HG03575 (cell line): ENCODE data around the gene PTH2.
A peak's percentile ranks its signal among the peaks of the same experiment; 100 is the strongest.
"Not testable (repeated sequence)": the region's sequence is repeated elsewhere in the genome, so short reads cannot be mapped to it uniquely, and the experiment has no call there.

Source experiments
- ATAC-seq: cut with Tn5 transposase; IDR thresholded peaks from one replicate; pipeline ENCODE4 v1.9.1; 2021; ENCODE audit not compliant: unreplicated experiment, insufficient number of reproducible peaks, low FRiP score; ENCODE audit errors: extremely low read depth

The PTH2 gene, protein sequence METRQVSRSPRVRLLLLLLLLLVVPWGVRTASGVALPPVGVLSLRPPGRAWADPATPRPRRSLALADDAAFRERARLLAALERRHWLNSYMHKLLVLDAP

DNA sequence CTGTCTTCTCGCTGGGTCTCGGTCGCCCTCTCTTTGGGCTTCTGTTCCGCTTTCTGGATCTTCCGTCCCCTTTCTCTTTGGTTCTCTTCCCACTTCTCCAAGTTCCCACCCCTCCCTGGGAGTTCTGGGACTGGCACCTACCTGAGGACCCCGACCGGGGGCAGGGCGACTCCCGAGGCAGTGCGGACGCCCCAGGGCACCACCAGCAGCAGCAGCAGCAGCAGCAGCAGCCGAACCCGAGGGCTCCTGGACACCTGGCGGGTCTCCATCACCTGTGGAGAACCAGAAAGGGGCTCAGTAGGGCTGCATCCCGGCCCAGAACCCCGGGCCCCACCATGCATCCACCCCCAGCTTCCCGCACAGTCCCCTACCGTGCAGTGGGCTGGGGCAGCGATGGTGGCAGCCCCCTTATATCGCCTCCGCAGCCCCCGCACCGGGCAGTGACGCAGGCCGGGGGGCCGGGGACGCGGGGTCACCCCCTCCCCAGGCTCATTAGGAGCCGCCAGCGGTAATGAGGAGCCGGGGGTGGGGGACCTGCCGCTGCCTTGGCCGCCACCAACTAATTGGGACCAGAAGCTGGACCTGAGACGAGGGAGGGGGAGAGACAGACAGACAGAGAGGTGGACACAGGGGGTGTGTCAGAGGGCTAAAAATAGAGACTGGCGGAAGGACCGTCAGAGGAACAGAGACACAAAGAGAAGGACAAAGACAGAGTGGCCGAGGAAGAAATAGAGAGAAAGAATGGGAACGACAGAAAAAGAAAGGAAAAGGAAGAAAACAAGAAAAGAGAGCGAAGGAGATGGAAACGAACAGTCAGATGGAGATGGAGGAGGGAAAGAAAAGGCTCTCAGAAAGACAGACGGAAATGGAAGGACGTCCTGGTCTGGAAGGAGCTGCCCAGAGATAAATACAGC lies at the start of gene PTH2:
Gene PTH2, minus strand, starts transcription at position 371 of the 914 bp plus-strand sequence. Its CDS starts 102 bp downstream, at position 269.
- ATAC-seq = no peak

GRCh38 chr19:49472936-49473335 lies 49.7 kb upstream of the PTH2 start:
- ATAC-seq = no peak

DNA sequence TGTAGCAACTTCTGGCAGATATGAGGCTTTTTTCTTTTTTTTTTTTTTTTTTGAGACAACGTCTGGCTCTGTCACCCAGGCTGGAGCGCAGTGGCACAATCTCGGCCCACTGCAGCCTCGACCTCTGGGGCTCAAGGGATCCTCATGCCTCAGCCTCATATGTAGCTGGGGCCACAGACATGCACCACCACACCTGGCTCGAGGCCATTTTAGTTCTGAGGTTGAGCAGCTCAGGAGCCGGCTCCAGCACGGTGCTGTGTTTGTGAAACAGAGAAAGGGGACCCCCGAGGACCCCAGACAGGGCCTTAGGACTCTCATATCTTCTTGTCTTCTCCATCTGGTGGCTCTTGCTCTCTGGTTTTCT lies 47.4 kb upstream of the PTH2 start:
- no peak for ATAC-seq

- no peak for ATAC-seq
Observed at GRCh38 chr19:49469828-49470614, 46.8 kb upstream of the PTH2 start.

DNA sequence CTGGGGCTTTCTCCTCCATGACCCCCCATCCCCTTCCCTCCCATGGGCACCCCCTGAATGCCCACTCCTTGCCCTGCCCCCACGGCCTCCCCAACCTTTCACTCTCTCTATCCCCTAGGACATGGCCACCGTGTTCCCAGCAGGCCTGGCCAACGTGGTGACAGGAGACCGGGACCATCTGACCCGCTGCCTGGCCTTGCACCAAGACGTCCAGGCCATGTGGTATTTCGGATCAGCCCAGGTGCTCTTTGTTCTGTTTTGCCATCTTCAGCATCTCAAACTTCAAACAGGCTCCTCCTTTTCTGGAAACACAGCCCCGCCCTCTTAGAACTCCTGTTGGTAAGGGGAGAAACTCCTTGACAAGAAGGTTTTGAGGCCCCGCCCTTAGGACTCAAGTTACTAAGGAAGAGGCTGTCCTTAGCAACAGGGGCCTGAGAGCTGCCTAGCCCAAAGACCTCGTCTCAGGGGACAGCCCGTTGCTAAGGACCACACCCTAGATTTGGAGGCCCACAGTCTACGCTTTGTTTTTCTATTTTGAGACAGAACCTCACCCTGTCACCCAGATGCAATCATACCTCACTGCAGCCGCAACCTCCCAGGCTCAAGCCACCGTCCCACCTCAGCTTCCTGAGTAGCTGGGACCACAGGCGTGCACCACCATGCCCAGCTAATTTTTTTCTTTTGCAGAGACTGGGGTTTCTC lies 45.7 kb upstream of the PTH2 start:
- no peak for ATAC-seq

DNA sequence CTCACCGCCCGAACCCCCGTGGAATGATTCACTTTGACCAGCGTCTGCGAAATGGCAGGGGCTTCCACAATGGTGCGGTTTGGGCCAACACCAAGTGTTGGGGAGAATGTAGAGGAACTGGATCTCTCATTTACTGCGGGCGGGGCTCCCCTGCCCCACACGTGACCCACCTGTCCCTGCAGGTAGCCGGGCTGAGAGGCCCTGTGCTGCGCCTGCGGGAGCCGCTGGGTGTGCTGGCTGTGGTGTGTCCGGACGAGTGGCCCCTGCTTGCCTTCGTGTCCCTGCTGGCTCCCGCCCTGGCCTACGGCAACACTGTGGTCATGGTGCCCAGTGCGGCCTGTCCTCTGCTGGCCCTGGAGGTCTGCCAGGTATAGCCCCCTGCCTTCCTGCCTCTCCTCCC lies 45.0 kb upstream of the PTH2 start:
- no peak for ATAC-seq

- no peak for ATAC-seq
Observed at GRCh38 chr19:49465371-49465770, 42.1 kb upstream of the PTH2 start.

- ATAC-seq = no peak
Observed at GRCh38 chr19:49463960-49464740, 40.9 kb upstream of the PTH2 start.

DNA sequence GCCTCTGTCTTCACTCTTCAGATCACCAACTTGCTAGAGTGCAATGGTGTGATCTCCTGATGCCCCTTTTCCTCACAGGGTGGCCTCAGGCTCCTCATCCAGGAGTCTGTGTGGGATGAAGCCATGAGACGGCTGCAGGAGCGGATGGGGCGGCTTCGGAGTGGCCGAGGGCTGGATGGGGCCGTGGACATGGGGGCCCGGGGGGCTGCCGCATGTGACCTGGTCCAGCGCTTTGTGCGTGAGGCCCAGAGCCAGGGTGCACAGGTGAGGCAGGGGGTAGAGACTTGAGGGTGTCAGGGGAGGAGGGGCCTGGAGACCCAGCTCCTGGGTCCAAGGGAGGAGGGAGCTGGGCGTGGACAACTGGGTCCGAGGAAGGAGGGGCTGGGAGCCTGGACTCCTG lies 39.3 kb upstream of the PTH2 start:
- no peak for ATAC-seq

GRCh38 chr19:49461656-49462055 lies 38.4 kb upstream of the PTH2 start:
- ATAC-seq = no peak

DNA sequence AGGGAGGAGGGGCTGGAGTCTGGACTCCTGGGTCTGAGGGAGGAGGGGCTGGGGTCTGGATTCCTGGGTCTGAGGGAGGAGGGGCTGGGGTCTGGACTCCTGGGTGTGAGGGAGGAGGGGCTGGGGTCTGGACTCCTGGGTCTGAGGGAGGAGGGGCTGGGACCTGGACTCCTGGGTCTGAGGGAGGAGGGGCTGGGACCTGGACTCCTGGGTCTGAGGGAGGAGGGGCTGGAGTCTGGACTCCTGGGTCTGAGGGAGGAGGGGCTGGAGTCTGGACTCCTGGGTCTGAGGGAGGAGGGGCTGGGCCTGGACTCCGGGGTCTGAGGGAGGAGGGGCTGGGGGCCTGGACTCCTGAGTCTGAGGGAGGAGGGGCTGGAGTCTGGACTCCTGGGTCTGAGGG lies 37.9 kb upstream of the PTH2 start:
- not testable (repeated sequence) for ATAC-seq

GRCh38 chr19:49459388-49459787 lies 36.1 kb upstream of the PTH2 start:
- ATAC-seq = no peak

- ATAC-seq = no peak
Observed at GRCh38 chr19:49458567-49458903, 35.3 kb upstream of the PTH2 start.

DNA sequence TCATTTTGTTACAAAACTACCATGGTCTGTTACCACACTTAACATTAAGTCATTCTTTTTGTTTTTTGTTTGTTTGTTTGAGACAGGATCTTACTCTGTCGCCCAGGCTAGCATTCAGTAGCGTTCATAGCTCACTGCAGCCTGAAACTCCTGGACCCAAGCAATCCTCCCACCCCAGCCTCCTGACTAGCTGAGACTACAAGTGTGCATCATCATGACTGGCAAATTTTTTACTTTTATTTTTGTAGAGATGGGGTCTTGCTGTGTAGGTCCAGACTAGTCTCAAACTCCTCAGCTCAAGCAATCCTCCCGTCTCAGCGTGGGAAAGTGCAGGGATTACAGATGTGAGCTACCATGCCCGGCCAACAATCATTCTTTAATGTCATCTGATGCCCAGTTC lies 33.1 kb upstream of the PTH2 start:
- no peak for ATAC-seq

DNA sequence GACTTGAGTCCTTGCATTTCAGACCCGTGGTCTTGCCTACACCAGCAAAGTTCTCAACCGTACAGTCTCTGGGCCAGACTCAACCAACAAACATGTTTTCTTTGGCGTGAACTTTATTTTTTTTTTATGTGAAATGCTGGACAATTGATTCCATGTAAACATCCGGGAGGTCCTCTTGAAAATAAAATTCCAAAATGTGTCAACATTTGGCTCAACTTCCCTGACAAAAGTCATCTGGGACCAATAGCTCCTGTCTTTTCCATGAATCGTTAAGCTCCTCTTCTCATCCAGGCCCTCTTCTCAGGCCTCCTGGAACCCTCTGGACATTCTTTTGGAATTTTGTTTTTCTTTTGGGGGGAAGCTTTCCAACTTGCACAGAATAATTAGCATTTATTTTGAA lies 32.5 kb upstream of the PTH2 start:
- ATAC-seq = no peak

DNA sequence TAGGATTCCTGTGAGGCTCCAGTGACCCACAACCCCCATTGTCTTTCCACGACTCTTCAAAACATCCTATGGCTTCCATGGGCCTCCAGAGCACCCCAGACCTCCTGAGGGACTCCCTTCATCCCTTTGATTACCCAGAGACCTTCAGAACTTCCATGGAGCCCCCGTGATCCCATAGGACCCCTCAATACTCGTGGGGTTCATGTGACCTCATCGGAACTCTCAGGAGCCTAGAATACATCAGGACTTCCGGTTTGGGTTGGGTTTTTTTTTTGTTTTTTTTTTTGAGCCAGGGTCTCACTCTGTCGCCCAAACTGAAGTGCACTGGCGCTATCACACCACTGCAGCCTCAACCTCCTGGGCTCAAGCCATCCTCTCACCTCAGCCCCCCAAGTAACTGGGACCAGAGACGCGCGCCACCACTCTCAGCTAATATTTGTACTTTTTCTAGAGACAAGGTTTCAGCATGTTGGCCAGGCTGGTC lies 30.6 kb upstream of the PTH2 start:
- ATAC-seq = no peak

DNA sequence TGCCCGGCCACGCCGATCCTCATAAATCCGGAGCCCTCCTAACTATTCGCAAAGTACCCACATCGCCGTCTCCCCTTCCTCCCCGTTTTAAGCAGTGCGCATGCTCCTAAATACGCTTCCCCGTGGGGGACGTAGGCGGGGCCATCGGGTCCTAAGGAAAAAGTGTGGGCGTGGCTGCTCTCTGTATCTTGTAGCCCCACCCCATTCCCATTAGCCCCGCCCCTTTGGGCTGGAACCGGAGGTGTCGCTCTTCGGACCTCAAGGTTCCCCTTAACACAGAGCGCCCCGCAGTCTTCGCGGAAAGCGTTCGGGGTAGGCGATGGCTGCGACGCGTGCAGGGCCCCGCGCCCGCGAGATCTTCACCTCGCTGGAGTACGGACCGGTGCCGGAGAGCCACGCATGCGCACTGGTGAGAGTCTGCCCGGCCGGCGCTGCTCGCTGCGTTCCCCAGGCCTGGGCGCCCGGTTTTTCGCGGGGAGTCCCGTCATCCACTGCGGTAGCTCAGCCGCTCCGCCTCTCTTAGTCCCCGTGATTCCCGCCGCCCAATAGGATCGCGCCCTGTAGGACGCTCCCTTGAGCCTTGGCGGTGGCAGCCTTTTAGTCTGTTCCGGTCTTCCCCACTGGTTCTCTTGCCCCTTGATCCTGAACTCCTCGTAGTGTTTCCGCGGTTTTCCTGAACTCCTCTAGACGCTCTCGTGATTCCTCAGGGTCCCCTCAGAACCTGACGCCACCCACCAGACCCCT lies 29.9 kb upstream of the PTH2 start, which contains the start of gene ALDH16A1:
Gene ALDH16A1, plus strand, starts transcription at position 213 of the 744 bp plus-strand sequence. Its CDS starts 107 bp downstream, at position 320.
- ATAC-seq = peak; percentile 41
